TTC549 (cell line): ENCODE data around the gene UPF3B.
A peak's percentile ranks its signal among the peaks of the same experiment; 100 is the strongest.
"Not testable (repeated sequence)": the region's sequence is repeated elsewhere in the genome, so short reads cannot be mapped to it uniquely, and the experiment has no call there.

Experiments
- FAIRE-seq: peaks from 2 replicates; lab custom pipeline; 2012; peaks lifted over from hg19 to GRCh38; lab: Jason Lieb, UNC

The UPF3B gene

GRCh38 chrX:119852382-119853353, at the start of gene UPF3B:
Gene UPF3B, minus strand, starts transcription at chrX:119852963. Its CDS starts 35 bp downstream, at chrX:119852928.
- FAIRE-seq, result peak; percentile 86

GRCh38 chrX:119900976-119901375, 48.2 kb upstream of the UPF3B start:
- FAIRE-seq, result no peak

GRCh38 chrX:119899125-119899524, 46.4 kb upstream of the UPF3B start:
- no peak for FAIRE-seq

GRCh38 chrX:119895843-119896326, 43.1 kb upstream of the UPF3B start, which contains the start of gene AKAP14:
Gene AKAP14, plus strand, starts transcription at chrX:119895893. Its CDS starts 7,331 bp downstream, at chrX:119903224.
- no peak for FAIRE-seq

GRCh38 chrX:119891961-119892692, 39.4 kb upstream of the UPF3B start:
- not testable (repeated sequence) for FAIRE-seq

- FAIRE-seq, result not testable (repeated sequence)
Measured at GRCh38 chrX:119890626-119891025, 37.9 kb upstream of the UPF3B start.

- FAIRE-seq, result no peak
Measured at GRCh38 chrX:119887721-119888425, 35.1 kb upstream of the UPF3B start.

- no peak for FAIRE-seq
Measured at GRCh38 chrX:119885554-119886428, 33.0 kb upstream of the UPF3B start.

GRCh38 chrX:119880552-119881437, 28.0 kb upstream of the UPF3B start:
- peak; percentile 67 for FAIRE-seq

GRCh38 chrX:119880076-119880475, 27.3 kb upstream of the UPF3B start:
- FAIRE-seq, result no peak

- no peak for FAIRE-seq
Measured at GRCh38 chrX:119878740-119879139, 26.0 kb upstream of the UPF3B start.

GRCh38 chrX:119871599-119872395, 19.0 kb upstream of the UPF3B start, which contains the start of the genes NDUFA1 and RNF113A:
Gene NDUFA1, plus strand, starts transcription at chrX:119871832. Its CDS starts 80 bp downstream, at chrX:119871912.
Gene RNF113A, minus strand, starts transcription at chrX:119871733. Its CDS starts 120 bp downstream, at chrX:119871613.
- no peak for FAIRE-seq

- FAIRE-seq, result no peak
Measured at GRCh38 chrX:119871245-119871598, 18.5 kb upstream of the UPF3B start.

GRCh38 chrX:119870626-119871131, 17.9 kb upstream of the UPF3B start:
- no peak for FAIRE-seq

- no peak for FAIRE-seq
Measured at GRCh38 chrX:119853444-119853843, 681 bp upstream of the UPF3B start.

- no peak for FAIRE-seq
Measured at GRCh38 chrX:119833905-119834304, 18.9 kb downstream of the UPF3B start.

- no peak for FAIRE-seq
Measured at GRCh38 chrX:119828446-119828845, 24.3 kb downstream of the UPF3B start.

GRCh38 chrX:119826399-119826959, 26.3 kb downstream of the UPF3B start:
- FAIRE-seq, result no peak

- FAIRE-seq, result not testable (repeated sequence)
Measured at GRCh38 chrX:119824221-119824620, 28.5 kb downstream of the UPF3B start.
